Fibroblast of villous mesenchyme (primary cell): ENCODE measurements around the gene CCR5AS.

ENCODE experiments used
- DNase-seq: peaks from one replicate; pipeline ENCODE4 v3.0.0-alpha.2; 2010; ENCODE audit warnings: low read depth
- H3K4me3 ChIP-seq: 2 replicates; pipeline ENCODE4 v1.5.1; 2011; ENCODE audit warnings: low read depth, mild to moderate bottlenecking, low read length
- TF ChIP-seq, protein P1 (sequence below): IDR thresholded peaks from 2 replicates; pipeline ENCODE4 v1.5.1; 2012; ENCODE audit warnings: low read depth, mild to moderate bottlenecking, low read length; ENCODE audit not compliant: insufficient read depth

CCR5AS gene

GRCh38 chr3:46354984-46355383 lies 51.9 kb downstream of the CCR5AS start:
- H3K4me3 ChIP-seq: no peak overlapping the region
- no peak for DNase-seq

GRCh38 chr3:46354478-46354877 lies 52.4 kb downstream of the CCR5AS start:
- TF ChIP-seq, protein P1, sequence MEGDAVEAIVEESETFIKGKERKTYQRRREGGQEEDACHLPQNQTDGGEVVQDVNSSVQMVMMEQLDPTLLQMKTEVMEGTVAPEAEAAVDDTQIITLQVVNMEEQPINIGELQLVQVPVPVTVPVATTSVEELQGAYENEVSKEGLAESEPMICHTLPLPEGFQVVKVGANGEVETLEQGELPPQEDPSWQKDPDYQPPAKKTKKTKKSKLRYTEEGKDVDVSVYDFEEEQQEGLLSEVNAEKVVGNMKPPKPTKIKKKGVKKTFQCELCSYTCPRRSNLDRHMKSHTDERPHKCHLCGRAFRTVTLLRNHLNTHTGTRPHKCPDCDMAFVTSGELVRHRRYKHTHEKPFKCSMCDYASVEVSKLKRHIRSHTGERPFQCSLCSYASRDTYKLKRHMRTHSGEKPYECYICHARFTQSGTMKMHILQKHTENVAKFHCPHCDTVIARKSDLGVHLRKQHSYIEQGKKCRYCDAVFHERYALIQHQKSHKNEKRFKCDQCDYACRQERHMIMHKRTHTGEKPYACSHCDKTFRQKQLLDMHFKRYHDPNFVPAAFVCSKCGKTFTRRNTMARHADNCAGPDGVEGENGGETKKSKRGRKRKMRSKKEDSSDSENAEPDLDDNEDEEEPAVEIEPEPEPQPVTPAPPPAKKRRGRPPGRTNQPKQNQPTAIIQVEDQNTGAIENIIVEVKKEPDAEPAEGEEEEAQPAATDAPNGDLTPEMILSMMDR: no peak
- no peak overlapping the region for H3K4me3 ChIP-seq
- no peak for DNase-seq

More at GRCh38 chr3:46354984-46355383, 51.9 kb downstream of the CCR5AS start:
- TF ChIP-seq, protein P1: no peak

DNA sequence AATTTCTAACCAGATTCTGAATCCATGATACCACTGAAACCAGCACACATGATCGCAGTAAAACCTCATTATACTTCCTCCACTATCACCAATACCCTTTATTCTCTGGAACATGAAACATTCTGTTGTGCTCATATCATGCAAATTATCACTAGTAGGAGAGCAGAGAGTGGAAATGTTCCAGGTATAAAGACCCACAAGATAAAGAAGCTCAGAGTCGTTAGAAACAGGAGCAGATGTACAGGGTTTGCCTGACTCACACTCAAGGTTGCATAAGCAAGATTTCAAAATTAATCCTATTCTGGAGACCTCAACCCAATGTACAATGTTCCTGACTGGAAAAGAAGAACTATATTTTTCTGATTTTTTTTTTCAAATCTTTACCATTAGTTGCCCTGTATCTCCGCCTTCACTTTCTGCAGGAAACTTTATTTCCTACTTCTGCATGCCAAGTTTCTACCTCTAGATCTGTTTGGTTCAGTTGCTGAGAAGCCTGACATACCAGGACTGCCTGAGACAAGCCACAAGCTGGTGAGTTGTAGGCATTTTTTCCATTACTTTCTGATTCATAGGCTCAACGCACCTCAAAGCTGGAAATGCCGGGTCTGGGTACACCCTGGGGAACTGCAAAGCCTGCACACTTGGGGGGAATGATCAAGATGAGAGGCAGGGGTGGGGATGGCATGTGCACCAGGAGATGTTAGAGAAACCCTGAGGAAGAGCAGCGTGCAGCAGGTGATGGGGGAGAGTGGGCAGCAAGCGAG lies 53.0 kb downstream of the CCR5AS start, which contains the start of gene CCR2:
Gene CCR2, plus strand, starts transcription at position 465 of the 764 bp plus-strand sequence. CDS start 3,417 bp downstream, outside the sequence.
- DNase-seq: no peak
- H3K4me3 ChIP-seq: no peak within 1 kb of the TSS
- TF ChIP-seq, protein P1: no peak

DNA sequence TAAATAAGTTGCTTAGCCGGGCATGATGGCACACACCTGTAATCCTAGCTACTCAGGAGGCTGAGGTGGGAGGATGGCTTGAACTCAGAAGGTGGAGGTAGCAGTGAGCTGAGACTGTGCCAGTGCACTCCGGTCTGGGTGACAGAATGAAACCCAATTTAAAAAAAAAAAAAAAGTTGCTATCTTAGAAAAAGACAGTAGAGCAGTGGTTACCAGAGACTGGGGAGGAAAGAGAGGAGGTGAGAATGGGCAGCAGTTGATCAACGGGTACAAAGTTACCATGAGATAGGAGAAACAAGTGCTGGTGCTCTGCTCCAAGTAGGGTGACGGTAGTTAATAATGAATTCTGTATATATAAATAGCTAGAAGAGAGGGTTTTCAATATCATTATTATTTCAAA lies 53.8 kb downstream of the CCR5AS start:
- TF ChIP-seq, protein P1: no peak
- no peak overlapping the region for H3K4me3 ChIP-seq
- no peak for DNase-seq

DNA sequence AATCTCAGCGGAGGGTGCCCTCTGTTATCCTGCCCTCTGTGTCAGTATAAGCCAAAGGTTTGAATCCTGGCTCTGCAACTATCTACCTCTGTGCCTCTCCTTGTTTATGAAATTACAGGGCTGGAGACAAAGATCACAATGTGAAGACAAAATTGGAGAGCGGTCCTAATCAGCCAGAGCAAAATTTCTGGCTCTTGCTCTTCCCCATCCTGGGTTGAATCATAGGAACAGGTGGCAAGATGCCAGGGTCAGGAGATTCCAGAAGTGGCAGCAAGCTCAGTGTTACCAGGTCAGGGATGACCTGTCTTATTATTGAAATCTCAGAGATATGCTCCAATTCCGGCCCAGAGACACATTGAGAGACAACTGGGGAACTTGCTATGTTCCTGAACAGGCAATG lies 55.2 kb downstream of the CCR5AS start:
- no peak for DNase-seq
- no peak overlapping the region for H3K4me3 ChIP-seq
- TF ChIP-seq, protein P1: no peak

DNA sequence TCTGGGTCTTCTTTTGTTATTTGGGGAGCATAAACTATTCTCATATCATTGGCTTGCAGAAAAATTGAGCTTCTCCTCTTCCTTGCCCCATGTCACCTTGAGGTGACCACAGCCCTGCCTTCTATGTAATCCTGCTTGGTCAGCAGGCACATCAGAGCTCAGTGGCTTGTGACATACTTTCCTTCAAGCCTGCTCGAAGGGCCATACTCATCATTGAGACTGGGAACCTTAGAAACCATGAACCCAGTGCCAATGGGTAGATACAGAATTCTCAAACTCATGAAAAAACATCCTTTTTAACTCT lies 56.7 kb downstream of the CCR5AS start:
- no peak overlapping the region for H3K4me3 ChIP-seq
- TF ChIP-seq, protein P1: no peak
- DNase-seq: no peak
